HepG2 (cell line): ENCODE measurements around the gene PRRC2A. TPM values are rescaled to one million over a fixed set of nuclear protein-coding genes. Genes with fewer than 3 reads are reported as not detected.
A peak's percentile ranks its signal among the peaks of the same experiment; 100 is the strongest.

Experiments
- CENPX ChIP-seq: sonication (generic); formaldehyde crosslinking; IDR thresholded peaks from 2 replicates; pipeline ENCODE4 v1.9.0; 2021; ENCODE audit warnings: mild to moderate bottlenecking, missing genetic modification reagents, moderate library complexity
- FOXA3 ChIP-seq: IDR thresholded peaks from 2 replicates; pipeline ENCODE4 v1.6.1; 2016; ENCODE audit warnings: missing genetic modification reagents, missing compliant biosample characterization
- ISX ChIP-seq: sonication (generic); formaldehyde crosslinking; conservative IDR thresholded peaks from 2 replicates; pipeline ENCODE4 v1.5.0; 2020; ENCODE audit warnings: missing genetic modification reagents
- KAT7 ChIP-seq: IDR thresholded peaks from 2 replicates; pipeline ENCODE4 v1.6.1; 2018; ENCODE audit warnings: borderline replicate concordance, missing compliant biosample characterization
- LCORL ChIP-seq, 2 experiments: fragments of 450-650 bp in 1 of 2; sonication (generic) in 1 of 2; formaldehyde crosslinking in 1 of 2; IDR thresholded peaks; 2 replicates each; pipeline versions ENCODE4 v1.5.0 to v1.6.1; 2017 to 2020; ENCODE audit warnings: antibody characterized with exemption in 1 of 2, missing genetic modification reagents in 1 of 2
- MXD4 ChIP-seq: IDR thresholded peaks from 2 replicates; pipeline ENCODE4 v1.6.1; 2016; ENCODE audit warnings: mild to moderate bottlenecking, missing biosample characterization, missing genetic modification reagents
- MZF1 ChIP-seq: sonication (generic); formaldehyde crosslinking; IDR thresholded peaks from 2 replicates; pipeline ENCODE4 v1.8.1; 2023; ENCODE audit warnings: mild to moderate bottlenecking, missing genetic modification reagents, borderline replicate concordance
- PITX1 ChIP-seq: sonication (generic); formaldehyde crosslinking; IDR thresholded peaks from 2 replicates; pipeline ENCODE4 v1.5.1; 2020; ENCODE audit warnings: mild to moderate bottlenecking, missing genetic modification reagents
- POGZ ChIP-seq: sonication (generic); formaldehyde crosslinking; IDR thresholded peaks from 2 replicates; pipeline ENCODE4 v1.4.0; 2020; ENCODE audit warnings: mild to moderate bottlenecking, missing genetic modification reagents
- RBFOX2 ChIP-seq: fragments of 200-400 bp; formaldehyde crosslinking; IDR thresholded peaks from 2 replicates; pipeline ENCODE4 v1.6.1; 2017; ENCODE audit warnings: low read depth, mild to moderate bottlenecking, low read length
- TBX3 ChIP-seq: fragments of 450-650 bp; IDR thresholded peaks from 2 replicates; pipeline ENCODE4 v1.6.1; 2017; ENCODE audit warnings: antibody characterized with exemption, mild to moderate bottlenecking, inconsistent platforms, borderline replicate concordance
- ZNF564 ChIP-seq: sonication (generic); formaldehyde crosslinking; IDR thresholded peaks from 2 replicates; pipeline ENCODE4 v1.8.1; 2023; ENCODE audit warnings: mild to moderate bottlenecking, missing genetic modification reagents
- ZNF644 ChIP-seq: IDR thresholded peaks from 2 replicates; pipeline ENCODE4 v1.6.1; 2016; ENCODE audit warnings: low read depth
- ZNF746 ChIP-seq: sonication (generic); formaldehyde crosslinking; IDR thresholded peaks from 2 replicates; pipeline ENCODE4 v1.8.0; 2022; ENCODE audit warnings: mild to moderate bottlenecking, missing genetic modification reagents
- polyA plus RNA-seq, 8 experiments: library from polyadenylated mRNA; depleted of rRNA in 3 of 8; stranded (reverse) in 7 of 8; unstranded in 1 of 8; fragments of >200 nt; fragmentation: Illumina TruSeq in 4 of 8; extraction: Trizol in 4 of 8; gene quantifications; 2 replicates each; pipeline versions ENCODE4 v1.2.1 to v1.2.3, GENCODE V29; 2011 to 2016; ENCODE audit warnings: low read depth in 4 of 8, missing spikeins in 1 of 8, mixed read lengths in 1 of 8; ENCODE audit not compliant: insufficient read depth in 1 of 8
- total RNA-seq, 5 experiments: library from RNA; depleted of rRNA; stranded (reverse); fragments of >200 nt; fragmentation: Illumina TruSeq; extraction: Trizol; gene quantifications; 2 replicates each; pipeline ENCODE4 v1.2.3, GENCODE V29; 2016; ENCODE audit warnings: low read depth in 1 of 5
- TF ChIP-seq, protein P1 (sequence below): sonication (generic); formaldehyde crosslinking; IDR thresholded peaks from 2 replicates; pipeline ENCODE4 v1.5.0; 2020; ENCODE audit warnings: mild to moderate bottlenecking, missing genetic modification reagents
- TF ChIP-seq, protein P2 (sequence below): IDR thresholded peaks from 2 replicates; pipeline ENCODE4 v1.6.1; 2012; ENCODE audit warnings: low read length, improper control_type of control experiment
- TF ChIP-seq, protein P3 (sequence below): sonication (generic); formaldehyde crosslinking; IDR thresholded peaks from 2 replicates; pipeline ENCODE4 v1.4.0; 2020; ENCODE audit warnings: missing genetic modification reagents, borderline replicate concordance
- TF ChIP-seq, protein P4 (sequence below): sonication (generic); formaldehyde crosslinking; IDR thresholded peaks from 2 replicates; pipeline ENCODE4 v1.8.1; 2023; ENCODE audit warnings: missing genetic modification reagents, inconsistent platforms, borderline replicate concordance
- TF ChIP-seq, protein P5 (sequence below): IDR thresholded peaks from 2 replicates; pipeline ENCODE4 v1.6.1; 2016; ENCODE audit warnings: control low read depth

The PRRC2A gene
- total and polyA plus RNA-seq, 2 of the 13 experiments (the other 11 are each of a cell fraction or from before 2014, with no cell fraction given) = 38.9 to 47.4 TPM

DNA sequence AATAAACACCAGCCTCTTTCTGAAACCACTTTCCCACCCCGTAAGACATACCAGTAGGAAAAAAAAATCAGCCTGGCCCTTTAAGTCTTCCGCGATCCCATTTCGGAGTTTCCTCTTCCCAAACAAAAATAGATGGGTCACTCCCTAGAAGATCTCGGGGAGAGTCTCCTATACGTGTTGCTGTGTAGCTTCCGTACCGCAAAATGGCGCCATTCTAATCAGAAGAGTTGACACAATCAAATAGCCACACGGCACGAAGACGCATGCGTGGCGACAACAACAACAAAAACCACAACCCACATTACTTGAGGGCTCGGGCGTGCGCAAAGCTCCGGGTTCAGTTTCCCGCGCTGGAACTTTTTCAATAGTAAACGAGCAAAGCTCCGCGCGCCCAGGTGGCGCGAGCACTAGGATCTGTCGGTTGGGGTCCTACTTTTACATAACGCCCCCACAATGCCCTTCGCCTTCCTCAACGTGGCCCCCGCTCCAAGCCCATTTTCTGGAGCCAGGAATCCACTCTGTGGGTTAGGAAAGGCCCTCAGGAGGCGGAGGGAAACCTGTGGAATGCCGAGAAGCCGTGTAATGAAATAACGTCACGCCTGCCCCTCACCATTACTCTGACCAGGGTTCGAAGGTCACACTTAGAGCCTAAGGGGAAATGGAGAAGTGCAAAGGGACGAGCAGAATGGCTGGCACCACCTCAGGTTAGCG lies 44.4 kb downstream of the PRRC2A start, which contains the start of gene GPANK1 (continued):
- TF ChIP-seq LCORL (IDR thresholded peaks at IDR 0.05) = no peak
- TF ChIP-seq LCORL (CRISPR knock-in tag; IDR thresholded peaks at IDR 0.05) = 0 out of 2 replicates have a peak, but pooled peaks have one; percentile 24
- TF ChIP-seq, protein P1, sequence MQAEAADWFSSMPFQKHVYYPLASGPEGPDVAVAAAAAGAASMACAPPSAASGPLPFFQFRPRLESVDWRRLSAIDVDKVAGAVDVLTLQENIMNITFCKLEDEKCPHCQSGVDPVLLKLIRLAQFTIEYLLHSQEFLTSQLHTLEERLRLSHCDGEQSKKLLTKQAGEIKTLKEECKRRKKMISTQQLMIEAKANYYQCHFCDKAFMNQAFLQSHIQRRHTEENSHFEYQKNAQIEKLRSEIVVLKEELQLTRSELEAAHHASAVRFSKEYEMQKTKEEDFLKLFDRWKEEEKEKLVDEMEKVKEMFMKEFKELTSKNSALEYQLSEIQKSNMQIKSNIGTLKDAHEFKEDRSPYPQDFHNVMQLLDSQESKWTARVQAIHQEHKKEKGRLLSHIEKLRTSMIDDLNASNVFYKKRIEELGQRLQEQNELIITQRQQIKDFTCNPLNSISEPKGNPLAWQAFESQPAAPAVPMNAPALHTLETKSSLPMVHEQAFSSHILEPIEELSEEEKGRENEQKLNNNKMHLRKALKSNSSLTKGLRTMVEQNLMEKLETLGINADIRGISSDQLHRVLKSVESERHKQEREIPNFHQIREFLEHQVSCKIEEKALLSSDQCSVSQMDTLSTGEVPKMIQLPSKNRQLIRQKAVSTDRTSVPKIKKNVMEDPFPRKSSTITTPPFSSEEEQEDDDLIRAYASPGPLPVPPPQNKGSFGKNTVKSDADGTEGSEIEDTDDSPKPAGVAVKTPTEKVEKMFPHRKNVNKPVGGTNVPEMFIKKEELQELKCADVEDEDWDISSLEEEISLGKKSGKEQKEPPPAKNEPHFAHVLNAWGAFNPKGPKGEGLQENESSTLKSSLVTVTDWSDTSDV = no peak
- TF ChIP-seq FOXA3 (CRISPR knock-in tag) = peak; percentile 66
- TF ChIP-seq, protein P2, sequence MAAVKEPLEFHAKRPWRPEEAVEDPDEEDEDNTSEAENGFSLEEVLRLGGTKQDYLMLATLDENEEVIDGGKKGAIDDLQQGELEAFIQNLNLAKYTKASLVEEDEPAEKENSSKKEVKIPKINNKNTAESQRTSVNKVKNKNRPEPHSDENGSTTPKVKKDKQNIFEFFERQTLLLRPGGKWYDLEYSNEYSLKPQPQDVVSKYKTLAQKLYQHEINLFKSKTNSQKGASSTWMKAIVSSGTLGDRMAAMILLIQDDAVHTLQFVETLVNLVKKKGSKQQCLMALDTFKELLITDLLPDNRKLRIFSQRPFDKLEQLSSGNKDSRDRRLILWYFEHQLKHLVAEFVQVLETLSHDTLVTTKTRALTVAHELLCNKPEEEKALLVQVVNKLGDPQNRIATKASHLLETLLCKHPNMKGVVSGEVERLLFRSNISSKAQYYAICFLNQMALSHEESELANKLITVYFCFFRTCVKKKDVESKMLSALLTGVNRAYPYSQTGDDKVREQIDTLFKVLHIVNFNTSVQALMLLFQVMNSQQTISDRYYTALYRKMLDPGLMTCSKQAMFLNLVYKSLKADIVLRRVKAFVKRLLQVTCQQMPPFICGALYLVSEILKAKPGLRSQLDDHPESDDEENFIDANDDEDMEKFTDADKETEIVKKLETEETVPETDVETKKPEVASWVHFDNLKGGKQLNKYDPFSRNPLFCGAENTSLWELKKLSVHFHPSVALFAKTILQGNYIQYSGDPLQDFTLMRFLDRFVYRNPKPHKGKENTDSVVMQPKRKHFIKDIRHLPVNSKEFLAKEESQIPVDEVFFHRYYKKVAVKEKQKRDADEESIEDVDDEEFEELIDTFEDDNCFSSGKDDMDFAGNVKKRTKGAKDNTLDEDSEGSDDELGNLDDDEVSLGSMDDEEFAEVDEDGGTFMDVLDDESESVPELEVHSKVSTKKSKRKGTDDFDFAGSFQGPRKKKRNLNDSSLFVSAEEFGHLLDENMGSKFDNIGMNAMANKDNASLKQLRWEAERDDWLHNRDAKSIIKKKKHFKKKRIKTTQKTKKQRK = no peak
- TF ChIP-seq, protein P3, sequence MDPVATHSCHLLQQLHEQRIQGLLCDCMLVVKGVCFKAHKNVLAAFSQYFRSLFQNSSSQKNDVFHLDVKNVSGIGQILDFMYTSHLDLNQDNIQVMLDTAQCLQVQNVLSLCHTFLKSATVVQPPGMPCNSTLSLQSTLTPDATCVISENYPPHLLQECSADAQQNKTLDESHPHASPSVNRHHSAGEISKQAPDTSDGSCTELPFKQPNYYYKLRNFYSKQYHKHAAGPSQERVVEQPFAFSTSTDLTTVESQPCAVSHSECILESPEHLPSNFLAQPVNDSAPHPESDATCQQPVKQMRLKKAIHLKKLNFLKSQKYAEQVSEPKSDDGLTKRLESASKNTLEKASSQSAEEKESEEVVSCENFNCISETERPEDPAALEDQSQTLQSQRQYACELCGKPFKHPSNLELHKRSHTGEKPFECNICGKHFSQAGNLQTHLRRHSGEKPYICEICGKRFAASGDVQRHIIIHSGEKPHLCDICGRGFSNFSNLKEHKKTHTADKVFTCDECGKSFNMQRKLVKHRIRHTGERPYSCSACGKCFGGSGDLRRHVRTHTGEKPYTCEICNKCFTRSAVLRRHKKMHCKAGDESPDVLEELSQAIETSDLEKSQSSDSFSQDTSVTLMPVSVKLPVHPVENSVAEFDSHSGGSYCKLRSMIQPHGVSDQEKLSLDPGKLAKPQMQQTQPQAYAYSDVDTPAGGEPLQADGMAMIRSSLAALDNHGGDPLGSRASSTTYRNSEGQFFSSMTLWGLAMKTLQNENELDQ (CRISPR knock-in tag) = no peak
- TF ChIP-seq, protein P4, sequence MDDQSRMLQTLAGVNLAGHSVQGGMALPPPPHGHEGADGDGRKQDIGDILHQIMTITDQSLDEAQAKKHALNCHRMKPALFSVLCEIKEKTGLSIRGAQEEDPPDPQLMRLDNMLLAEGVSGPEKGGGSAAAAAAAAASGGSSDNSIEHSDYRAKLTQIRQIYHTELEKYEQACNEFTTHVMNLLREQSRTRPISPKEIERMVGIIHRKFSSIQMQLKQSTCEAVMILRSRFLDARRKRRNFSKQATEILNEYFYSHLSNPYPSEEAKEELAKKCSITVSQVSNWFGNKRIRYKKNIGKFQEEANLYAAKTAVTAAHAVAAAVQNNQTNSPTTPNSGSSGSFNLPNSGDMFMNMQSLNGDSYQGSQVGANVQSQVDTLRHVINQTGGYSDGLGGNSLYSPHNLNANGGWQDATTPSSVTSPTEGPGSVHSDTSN (CRISPR knock-in tag) = no peak
- TF ChIP-seq PITX1 = 0 out of 2 replicates have a peak, but pooled peaks have one; percentile 67
- no peak for TF ChIP-seq ISX
- TF ChIP-seq, protein P5, sequence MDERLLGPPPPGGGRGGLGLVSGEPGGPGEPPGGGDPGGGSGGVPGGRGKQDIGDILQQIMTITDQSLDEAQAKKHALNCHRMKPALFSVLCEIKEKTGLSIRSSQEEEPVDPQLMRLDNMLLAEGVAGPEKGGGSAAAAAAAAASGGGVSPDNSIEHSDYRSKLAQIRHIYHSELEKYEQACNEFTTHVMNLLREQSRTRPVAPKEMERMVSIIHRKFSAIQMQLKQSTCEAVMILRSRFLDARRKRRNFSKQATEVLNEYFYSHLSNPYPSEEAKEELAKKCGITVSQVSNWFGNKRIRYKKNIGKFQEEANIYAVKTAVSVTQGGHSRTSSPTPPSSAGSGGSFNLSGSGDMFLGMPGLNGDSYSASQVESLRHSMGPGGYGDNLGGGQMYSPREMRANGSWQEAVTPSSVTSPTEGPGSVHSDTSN (CRISPR knock-in tag) = no peak
- TF ChIP-seq ZNF564 (CRISPR knock-in tag) = no peak
- no peak for TF ChIP-seq MZF1 (CRISPR knock-in tag)
- no peak for TF ChIP-seq TBX3
- no peak for TF ChIP-seq ZNF746 (CRISPR knock-in tag)
- TF ChIP-seq RBFOX2 = no peak
- no peak for TF ChIP-seq KAT7 (CRISPR knock-in tag)
- no peak; the same call in 1 of the 2 replicates for TF ChIP-seq POGZ
- TF ChIP-seq ZNF644 (CRISPR knock-in tag) = no peak
- TF ChIP-seq MXD4 (CRISPR knock-in tag) = peak; percentile 24; the same call in 1 of the 2 replicates
- TF ChIP-seq CENPX (CRISPR knock-in tag) = no peak
